GM18867 (cell line): ENCODE measurements around the gene FN1.

ENCODE experiments used
- ATAC-seq: cut with Tn5 transposase; IDR thresholded peaks from one replicate; pipeline ENCODE4 v1.9.1; 2021; ENCODE audit warnings: mild to moderate bottlenecking, moderate library complexity; ENCODE audit not compliant: unreplicated experiment

The FN1 gene

GRCh38 chr2:215435870-215436704 is at the start of gene FN1:
FN1 (minus strand) TSS chr2:215436068; CDS start chr2:215435802, 266 bp downstream.
- peak; percentile 82 for ATAC-seq

GRCh38 chr2:215485032-215485431 is 49.2 kb upstream of the FN1 start:
- ATAC-seq: no peak

GRCh38 chr2:215484570-215484969 is 48.7 kb upstream of the FN1 start:
- ATAC-seq: no peak

- ATAC-seq: no peak
Measured at GRCh38 chr2:215483431-215483830, 47.6 kb upstream of the FN1 start.

- no peak for ATAC-seq
Measured at GRCh38 chr2:215479536-215480240, 43.8 kb upstream of the FN1 start.

- no peak for ATAC-seq
Measured at GRCh38 chr2:215479121-215479520, 43.3 kb upstream of the FN1 start.

GRCh38 chr2:215476424-215476823 is 40.6 kb upstream of the FN1 start:
- ATAC-seq: no peak

- ATAC-seq: no peak
Measured at GRCh38 chr2:215466097-215466909, 30.4 kb upstream of the FN1 start.

- ATAC-seq: no peak
Measured at GRCh38 chr2:215465256-215465655, 29.4 kb upstream of the FN1 start.

GRCh38 chr2:215461836-215462532 is 26.1 kb upstream of the FN1 start:
- ATAC-seq: no peak

GRCh38 chr2:215460682-215461382 is 25.0 kb upstream of the FN1 start:
- no peak for ATAC-seq

GRCh38 chr2:215455958-215456357 is 20.1 kb upstream of the FN1 start:
- no peak for ATAC-seq

GRCh38 chr2:215454519-215455246 is 18.8 kb upstream of the FN1 start:
- ATAC-seq: peak; percentile 83

- ATAC-seq: no peak
Measured at GRCh38 chr2:215452725-215453124, 16.9 kb upstream of the FN1 start.

GRCh38 chr2:215451012-215451756 is 15.3 kb upstream of the FN1 start:
- no peak for ATAC-seq

GRCh38 chr2:215450188-215451011 is 14.5 kb upstream of the FN1 start:
- no peak for ATAC-seq

- ATAC-seq: no peak
Measured at GRCh38 chr2:215447673-215448081, 11.8 kb upstream of the FN1 start.

- no peak for ATAC-seq
Measured at GRCh38 chr2:215447056-215447455, 11.2 kb upstream of the FN1 start.
